ACC112 (cell line): ENCODE results near the gene H2BK1.
A peak's percentile ranks its signal among the peaks of the same experiment; 100 is the strongest.

Experiments
- H2AFZ ChIP-seq: fragments of 200-600 bp; sonication (generic); one replicate; pipeline ENCODE4 v1.6.0; 2017; ENCODE audit warnings: antibody characterized with exemption, low read length; ENCODE audit not compliant: unreplicated experiment
- H3K27ac ChIP-seq: fragments of 200-600 bp; sonication (generic); 2 replicates; pipeline ENCODE4 v1.5.1; 2014; ENCODE audit warnings: low read depth, mild to moderate bottlenecking, antibody characterized with exemption, low read length, moderate library complexity
- H3K27me3 ChIP-seq: fragments of 200-600 bp; sonication (generic); 2 replicates; pipeline ENCODE4 v1.6.1; 2014; ENCODE audit warnings: mild to moderate bottlenecking, antibody characterized with exemption, low read length, moderate library complexity, mixed read lengths; ENCODE audit not compliant: insufficient read depth
- H3K36me3 ChIP-seq: fragments of 200-600 bp; sonication (generic); 2 replicates; pipeline ENCODE4 v1.6.1; 2016; ENCODE audit warnings: mild to moderate bottlenecking, antibody characterized with exemption, low read length, moderate library complexity, mixed read lengths; ENCODE audit not compliant: insufficient read depth
- H3K4me1 ChIP-seq: fragments of 200-600 bp; sonication (generic); one replicate; pipeline ENCODE4 v1.6.1; 2016; ENCODE audit warnings: low read length, mixed read lengths; ENCODE audit not compliant: insufficient read depth, unreplicated experiment, control insufficient read depth
- H3K4me3 ChIP-seq: fragments of 200-600 bp; sonication (generic); 2 replicates; pipeline ENCODE4 v1.5.1; 2014; ENCODE audit warnings: mild to moderate bottlenecking, low read depth, low read length
- H3K79me2 ChIP-seq: fragments of 200-600 bp; sonication (generic); one replicate; pipeline ENCODE4 v1.6.0; 2016; ENCODE audit warnings: low read length; ENCODE audit not compliant: control insufficient read depth, unreplicated experiment, insufficient read depth

The H2BK1 gene

DNA sequence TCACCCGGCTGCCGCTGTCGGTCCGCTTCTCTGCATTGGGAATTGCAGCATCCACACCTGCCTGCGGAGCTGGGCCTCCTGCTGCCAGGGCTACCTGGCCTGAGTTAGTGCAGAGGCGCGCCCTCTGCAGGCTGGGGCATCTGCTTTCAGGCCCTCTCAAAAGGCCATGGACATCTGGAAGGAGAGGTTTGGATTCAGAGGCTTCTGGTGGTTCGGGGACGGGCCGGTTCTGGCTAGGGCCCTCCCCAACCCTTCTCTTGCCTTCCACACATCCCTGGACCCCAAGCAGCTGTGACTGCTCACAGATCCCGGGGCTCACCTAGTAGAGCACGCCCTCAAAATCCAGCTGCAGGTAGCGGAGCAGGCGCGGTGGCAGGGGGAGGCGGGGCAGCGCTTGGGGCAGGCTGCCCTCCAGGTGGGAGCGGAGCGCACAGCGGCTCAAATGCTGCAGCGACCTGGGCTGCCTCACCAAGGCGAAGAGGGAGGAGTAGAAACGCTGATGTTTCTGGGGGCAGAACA lies 34.4 kb downstream of the H2BK1 start:
- no peaks in the 10 kb centered on the region for H3K4me1 ChIP-seq
- no peak overlapping the region for H3K4me3 ChIP-seq
- no peaks in the 10 kb centered on the region for H3K36me3 ChIP-seq
- no peaks in the 10 kb centered on the region for H3K79me2 ChIP-seq
- no peak overlapping the region for H3K27ac ChIP-seq
- peaks cover 65% of the 10 kb centered on the region for H3K27me3 ChIP-seq
- no peak overlapping the region for H2AFZ ChIP-seq

DNA sequence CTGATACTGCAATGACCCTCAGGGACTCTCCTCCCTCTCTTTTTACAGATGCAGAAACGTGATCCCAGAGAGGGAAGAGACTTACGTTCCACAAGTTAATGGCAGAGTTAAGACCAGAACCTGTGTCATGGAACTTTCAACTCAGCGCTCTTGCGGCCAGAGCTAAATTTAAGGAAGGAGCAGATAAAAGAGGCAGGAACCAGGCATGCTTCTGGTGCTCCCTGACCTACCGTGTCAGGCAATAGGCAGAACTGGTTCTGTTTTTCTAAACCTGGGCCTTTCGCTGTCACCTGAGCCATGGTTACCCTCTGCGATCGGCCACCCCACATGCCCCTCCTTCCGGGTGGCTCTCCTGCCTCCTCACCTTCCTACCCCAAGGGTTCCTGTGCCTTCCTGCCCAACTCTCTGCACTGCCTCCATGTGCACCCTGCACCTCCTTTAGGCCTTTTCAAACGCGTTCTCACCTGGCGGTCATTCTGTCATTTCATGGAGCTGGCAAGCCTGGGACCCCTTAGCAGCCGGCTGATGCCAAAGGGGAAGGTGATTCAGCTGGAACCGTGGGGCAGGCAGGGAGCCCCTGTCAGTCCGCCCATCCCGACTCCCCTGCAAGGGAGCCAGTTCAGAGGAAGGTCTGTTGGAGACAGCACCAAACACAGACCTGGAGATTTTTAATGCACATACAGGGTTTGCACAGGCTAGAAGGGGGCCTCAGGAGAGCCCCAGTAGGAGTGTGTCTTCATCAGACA lies 35.1 kb downstream of the H2BK1 start:
- Histone ChIP-seq H2AFZ (no peak overlapping the region), H3K4me1 (no peaks in the 10 kb centered on the region), H3K27me3 (peaks cover 59% of the 10 kb centered on the region)

DNA sequence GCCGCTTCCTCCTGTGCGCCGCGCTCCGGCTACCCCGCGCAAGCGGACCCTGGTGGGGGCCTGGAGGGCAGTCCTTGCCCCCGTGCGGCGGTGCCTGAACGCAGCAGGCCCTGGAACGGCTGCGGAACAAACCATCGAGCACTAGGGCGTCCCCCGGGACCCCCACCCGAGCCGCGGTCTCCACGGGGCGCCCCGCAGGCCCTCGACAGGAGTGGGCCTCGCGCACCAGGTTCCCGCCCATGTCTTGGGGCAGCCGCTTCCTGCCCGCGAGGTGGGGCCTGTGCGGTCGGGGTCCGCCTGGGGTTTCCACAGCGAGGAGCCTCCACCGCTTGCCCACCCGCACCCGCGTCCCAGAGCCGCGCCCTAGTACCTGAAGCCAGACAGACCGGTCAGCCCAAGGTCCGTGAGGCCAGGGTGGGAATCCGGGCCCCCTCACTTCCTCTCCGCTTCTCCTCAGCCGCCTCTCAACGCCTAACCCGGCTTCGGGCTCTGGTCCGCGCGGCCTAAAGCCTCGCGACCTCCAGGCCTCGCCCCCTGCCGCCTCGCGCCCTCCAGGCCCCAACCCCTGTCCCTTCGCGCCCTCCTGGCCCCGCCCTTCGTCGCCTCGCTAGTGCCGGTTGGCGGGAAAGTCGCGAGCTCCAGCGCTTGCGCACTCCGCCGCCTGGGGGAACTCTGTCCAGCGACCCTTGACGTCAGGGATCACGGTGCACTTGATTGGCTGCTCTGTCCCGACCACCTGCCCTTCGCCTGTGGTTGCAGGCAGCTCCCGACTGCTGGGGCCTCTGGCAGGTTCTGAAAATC lies 35.8 kb downstream of the H2BK1 start:
- H3K4me1 ChIP-seq = no peaks in the 10 kb centered on the region
- H3K4me3 ChIP-seq = no peak overlapping the region
- no peak overlapping the region for H2AFZ ChIP-seq
- H3K79me2 ChIP-seq = no peaks in the 10 kb centered on the region
- peaks cover 58% of the 10 kb centered on the region for H3K27me3 ChIP-seq
- H3K36me3 ChIP-seq = no peaks in the 10 kb centered on the region
- H3K27ac ChIP-seq = no peak overlapping the region

More for the DNA sequence above, 35.1 kb downstream of the H2BK1 start:
- H3K79me2 ChIP-seq = no peaks in the 10 kb centered on the region
- no peak overlapping the region for H3K4me3 ChIP-seq
- H3K27ac ChIP-seq = no peak overlapping the region
- no peaks in the 10 kb centered on the region for H3K36me3 ChIP-seq

DNA sequence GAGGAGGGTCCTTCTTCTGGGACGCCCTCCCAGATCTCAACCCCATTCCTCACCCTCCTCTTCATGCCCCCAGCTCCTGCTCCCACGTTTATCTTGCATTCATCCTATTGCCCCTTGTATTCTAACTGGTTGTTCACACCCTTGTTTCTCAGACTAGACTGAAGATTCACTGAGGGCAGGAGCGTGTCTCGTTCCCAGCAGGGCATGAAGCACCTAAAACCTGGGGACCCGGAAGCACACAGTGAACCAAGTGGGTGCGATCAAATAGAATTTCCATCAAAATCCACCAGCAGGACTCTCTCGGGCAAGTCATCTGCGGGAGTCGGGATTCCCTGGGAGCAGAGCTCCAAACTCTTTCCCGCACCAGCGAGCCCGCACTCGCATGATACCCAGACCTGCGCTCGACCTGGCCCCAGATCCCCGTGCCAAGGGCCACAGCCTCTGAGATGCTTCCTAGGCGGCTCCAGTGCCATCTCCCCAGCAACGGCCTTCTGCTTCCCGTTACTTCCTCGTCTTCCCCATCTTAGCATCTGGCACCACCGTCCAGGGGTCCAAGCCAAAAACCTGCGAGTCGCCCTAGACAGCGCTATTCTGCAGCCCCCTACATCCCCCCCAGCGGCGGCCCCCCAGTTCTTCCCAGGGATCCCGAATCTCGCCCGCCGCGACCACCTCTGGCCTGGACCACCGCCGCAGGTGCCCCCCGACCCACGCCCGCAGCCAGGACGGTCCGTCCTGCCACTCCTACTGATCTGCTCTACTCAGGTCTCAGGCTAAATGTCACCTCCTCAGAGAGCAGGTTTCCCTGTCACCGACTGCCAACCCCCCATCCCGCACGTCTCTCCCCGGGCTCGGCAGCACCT lies 36.7 kb downstream of the H2BK1 start:
- Histone ChIP-seq H3K27me3 (peaks cover 58% of the 10 kb centered on the region), H3K79me2 (no peaks in the 10 kb centered on the region), H3K36me3 (no peaks in the 10 kb centered on the region), H3K4me1 (no peaks in the 10 kb centered on the region), H3K27ac (no peak overlapping the region), H2AFZ (no peak overlapping the region), H3K4me3 (no peak overlapping the region)

DNA sequence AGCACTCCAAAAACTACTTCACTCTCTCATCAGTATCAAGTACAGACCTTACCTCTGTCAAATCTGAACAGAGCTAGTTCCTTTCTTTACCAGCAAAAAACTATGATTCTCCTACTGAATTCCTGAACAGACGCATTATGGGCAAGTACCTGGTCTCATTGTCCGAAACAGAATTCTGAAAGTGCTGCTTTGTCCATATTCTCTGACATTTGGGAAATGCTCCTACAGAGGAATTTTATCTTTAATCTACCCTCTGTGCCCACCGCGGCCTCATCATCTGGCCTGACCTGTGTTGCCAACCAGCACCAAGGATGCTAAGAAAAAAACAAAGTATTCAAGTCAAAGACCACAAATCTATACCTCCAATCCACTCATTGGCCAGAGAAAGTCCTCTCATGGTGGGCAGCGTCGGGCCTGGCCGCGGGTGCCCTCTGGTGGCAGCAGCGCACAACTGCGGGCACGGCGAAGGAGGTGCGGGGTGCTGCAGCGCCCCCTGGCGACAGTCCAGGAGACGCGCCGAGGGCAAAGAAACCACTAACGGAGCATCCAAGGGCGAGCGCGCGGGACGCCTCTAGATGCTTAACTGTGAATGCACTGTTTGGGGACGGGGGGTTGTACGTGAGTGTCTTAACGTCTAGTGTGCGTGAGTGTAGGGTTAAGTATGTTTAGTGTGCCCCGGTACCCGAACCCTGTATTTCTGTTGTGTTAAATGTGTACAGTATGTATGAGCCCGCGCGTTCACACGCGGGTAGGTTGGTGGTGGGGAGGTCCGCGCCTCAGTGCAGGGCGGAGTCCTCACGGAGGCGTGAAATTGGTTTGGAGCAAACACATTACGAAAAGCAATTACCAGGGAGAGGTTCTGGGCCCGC lies 37.8 kb downstream of the H2BK1 start:
- no peaks in the 10 kb centered on the region for H3K79me2 ChIP-seq
- peaks cover 67% of the 10 kb centered on the region for H3K27me3 ChIP-seq
- no peak overlapping the region for H3K27ac ChIP-seq
- no peaks in the 10 kb centered on the region for H3K36me3 ChIP-seq
- no peaks in the 10 kb centered on the region for H3K4me1 ChIP-seq
- no peak overlapping the region for H2AFZ ChIP-seq
- no peak overlapping the region for H3K4me3 ChIP-seq

DNA sequence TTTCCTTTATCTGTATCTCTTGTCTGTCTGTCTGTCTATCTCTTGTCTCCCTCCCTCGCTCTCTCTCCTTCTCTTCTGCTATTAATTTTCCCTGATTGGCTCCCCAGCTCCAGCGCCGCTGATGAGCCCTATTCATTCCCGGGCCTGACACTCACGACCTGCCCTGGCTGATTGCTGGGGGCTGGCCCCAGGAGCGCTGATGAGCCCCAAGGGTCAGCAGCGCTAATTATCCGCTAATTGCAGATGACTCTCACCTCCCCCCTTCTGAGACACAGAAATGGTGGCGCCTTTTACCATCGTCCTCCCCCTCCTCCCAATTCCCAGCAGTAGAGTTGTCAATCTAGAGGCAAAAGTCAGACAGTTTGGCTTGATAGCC lies 41.5 kb downstream of the H2BK1 start:
- no peak overlapping the region for H2AFZ ChIP-seq
- no peak overlapping the region for H3K4me3 ChIP-seq
- H3K36me3 ChIP-seq = no peaks in the 10 kb centered on the region
- no peaks in the 10 kb centered on the region for H3K79me2 ChIP-seq
- no peak overlapping the region for H3K27ac ChIP-seq
- peaks cover 77% of the 10 kb centered on the region for H3K27me3 ChIP-seq
- no peaks in the 10 kb centered on the region for H3K4me1 ChIP-seq

DNA sequence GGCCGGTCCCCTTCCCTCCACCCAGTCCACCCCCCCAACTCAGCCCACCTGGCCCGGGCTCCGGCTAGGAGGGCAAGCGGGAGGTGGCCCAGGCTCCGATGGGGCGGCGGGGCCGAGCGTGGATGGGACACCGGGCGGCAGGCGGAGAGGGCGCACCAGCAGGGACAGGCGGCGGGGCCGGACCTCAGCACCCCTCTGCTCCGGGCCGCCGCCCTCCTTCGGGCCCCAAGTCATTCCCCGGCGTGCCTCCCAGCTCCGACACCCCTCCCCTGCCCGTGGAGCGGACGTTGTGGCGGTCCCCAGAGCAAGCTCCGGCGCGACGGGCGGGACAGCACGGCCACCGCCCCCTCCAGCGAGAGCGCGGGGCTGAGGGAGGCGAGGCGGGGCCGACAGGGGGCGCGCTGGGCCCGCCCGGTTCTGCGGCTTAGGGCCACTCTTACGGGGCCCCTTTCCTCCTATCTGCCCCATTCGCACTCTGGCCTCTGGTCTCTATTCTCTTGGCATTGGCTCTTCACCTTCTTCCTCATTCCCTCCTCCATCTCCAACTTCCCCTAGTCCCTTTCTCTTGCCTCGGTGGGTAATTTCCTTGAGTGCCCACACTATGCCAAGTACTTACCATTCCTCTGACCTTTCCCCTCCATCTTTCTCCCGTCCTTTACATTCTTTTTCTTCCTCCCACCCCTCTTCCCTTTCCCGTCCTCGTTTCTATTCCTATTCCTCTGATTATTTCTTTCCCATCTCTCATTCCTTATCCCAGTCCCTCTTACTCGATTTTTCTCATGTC lies 42.1 kb downstream of the H2BK1 start:
- H3K27me3 ChIP-seq = peaks cover 75% of the 10 kb centered on the region
- H2AFZ ChIP-seq = no peak overlapping the region
- H3K79me2 ChIP-seq = no peaks in the 10 kb centered on the region
- H3K36me3 ChIP-seq = no peaks in the 10 kb centered on the region
- H3K4me1 ChIP-seq = no peaks in the 10 kb centered on the region
- H3K27ac ChIP-seq = no peak overlapping the region
- H3K4me3 ChIP-seq = peak overlapping the region; percentile 57

DNA sequence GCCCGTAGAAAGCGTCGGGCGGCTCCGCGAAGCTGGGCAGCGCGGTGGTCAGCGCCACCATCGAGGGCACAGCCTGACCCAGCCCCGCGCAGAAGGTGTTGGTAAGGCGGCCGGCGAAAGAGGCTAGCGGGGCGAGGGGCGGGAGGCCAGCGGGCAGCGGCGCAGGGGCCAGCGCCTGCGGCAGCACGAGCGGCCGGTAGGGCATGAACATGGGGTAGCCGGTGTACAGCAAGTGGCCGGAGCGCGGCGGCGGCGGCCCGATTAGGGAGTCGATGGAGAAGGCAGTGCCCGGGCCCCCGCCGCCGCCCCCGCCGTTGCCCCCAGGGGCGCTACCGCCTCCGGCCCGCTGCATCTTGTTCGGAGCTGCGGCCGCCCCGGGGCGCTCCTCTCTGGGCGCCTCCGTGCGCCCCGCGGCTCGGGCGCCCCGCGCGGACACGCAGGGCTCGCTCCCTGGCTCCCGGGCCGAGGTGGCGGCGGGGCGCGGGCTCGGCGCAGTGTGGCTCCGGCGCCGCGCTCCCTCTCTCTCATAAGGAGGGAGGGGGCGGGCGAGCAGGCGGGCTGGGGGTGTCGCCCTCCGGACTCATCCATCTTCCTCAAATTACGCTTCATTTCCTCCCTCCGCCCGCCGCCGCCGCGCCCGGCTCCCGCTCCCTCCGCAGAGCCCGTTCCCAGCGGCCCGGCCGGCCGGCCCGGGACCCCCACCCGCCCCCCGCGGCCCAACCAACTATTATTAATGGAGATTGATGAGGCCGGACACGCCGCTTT lies 42.9 kb downstream of the H2BK1 start, which contains the start of gene GBX1:
Gene GBX1 (minus strand): TSS at position 498 of the 765 bp plus-strand sequence. CDS start 146 bp downstream, at position 352.
- Histone ChIP-seq H3K4me1 (no peaks in the 10 kb centered on the region), H3K27me3 (peaks cover 74% of the 10 kb centered on the region), H2AFZ (peak within 1 kb of the TSS; percentile 43), H3K36me3 (no peaks in the 10 kb centered on the region), H3K79me2 (no peaks in the 10 kb centered on the region), H3K4me3 (peak within 1 kb of the TSS; percentile 57), H3K27ac (no peak within 1 kb of the TSS)
